Heart left ventricle (tissue), 16 donors: ENCODE data around the gene ZMIZ1. TPM values are rescaled to one million over a fixed set of nuclear protein-coding genes. Genes with fewer than 3 reads are reported as not detected.

Experiments
- ATAC-seq, 4 donors: fragments of 200-7000 bp; cut with Tn5 transposase; one replicate each; pipeline ENCODE4 v1.9.1; 2020 to 2022; ENCODE audit warnings: moderate library complexity in 4 of 4, mild to moderate bottlenecking in 3 of 4, moderate number of reproducible peaks in 1 of 4
- DNase-seq, 5 donors: peaks; one replicate each; pipeline ENCODE4 v3.0.0-alpha.2; 2020
- H3K27ac ChIP-seq, 12 donors: fragments of 200-600 bp; sonication (generic) in 4 of 12; one replicate each; pipeline versions ENCODE4 v1.5.0 to v1.8.0; 2016 to 2022; ENCODE audit warnings: mild to moderate bottlenecking in 2 of 12
- H3K27me3 ChIP-seq, 9 donors: fragments of 200-600 bp; sonication (generic) in 2 of 9; one replicate each; pipeline versions ENCODE4 v1.5.1 to v1.8.0; 2016 to 2022; ENCODE audit warnings: mild to moderate bottlenecking in 3 of 9
- H3K36me3 ChIP-seq, 9 donors: fragments of 200-600 bp; sonication (generic) in 2 of 9; one replicate each; pipeline versions ENCODE4 v1.5.0 to v1.8.0; 2018 to 2022; ENCODE audit warnings: mild to moderate bottlenecking in 2 of 9
- H3K4me1 ChIP-seq, 12 donors: fragments of 200-600 bp; sonication (generic) in 4 of 12; one replicate each; pipeline versions ENCODE4 v1.5.0 to v1.8.0; 2016 to 2022; ENCODE audit warnings: mild to moderate bottlenecking in 3 of 12
- H3K4me3 ChIP-seq, 12 donors: fragments of 200-600 bp; sonication (generic) in 4 of 12; one replicate each; pipeline versions ENCODE4 v1.5.0 to v1.8.0; 2017 to 2022; ENCODE audit warnings: mild to moderate bottlenecking in 9 of 12, moderate library complexity in 4 of 12
- H3K9me3 ChIP-seq, 12 donors: fragments of 200-600 bp; sonication (generic) in 4 of 12; one replicate each; pipeline versions ENCODE4 v1.5.0 to v1.8.0; 2016 to 2022; ENCODE audit warnings: mild to moderate bottlenecking in 1 of 12
- POLR2A ChIP-seq, 2 donors: fragments of 450-650 bp; IDR thresholded peaks; one replicate each; pipeline ENCODE4 v1.6.1; 2017; ENCODE audit warnings: antibody characterized with exemption in 2 of 2, mild to moderate bottlenecking in 2 of 2, moderate library complexity in 2 of 2
- WGBS, 4 donors: extraction: QIAGEN DNeasy Blood & Tissue Kit in 2 of 4; methylation state at CpG; one replicate each; pipeline versions ENCODE4 v1.1.5 to v1.1.7; 2013 to 2018; 5-methylcytosine and 5-hydroxymethylcytosine counted together
- intact Hi-C, 10 donors: fragments of 100-400 bp; cut with DNase I; formaldehyde crosslinking; loops; one replicate each; pipeline versions ENCODE4 v1.11.1 to v1.14.2; 2022
- polyA plus RNA-seq, 2 donors: library from polyadenylated mRNA; stranded (reverse); fragments of 200-250 nt; gene quantifications; one replicate each; pipeline ENCODE4 v1.2.3, GENCODE V29; 2013
- total RNA-seq, 9 donors: library from RNA; depleted of rRNA in 2 of 9; stranded (reverse); fragments of >200 nt in 2 of 9; fragmentation: NEBNext Ultra II Directional in 3 of 9; extraction: Animal tissue kit (Norgen Biotek cat#: 25700) in 3 of 9; gene quantifications; one replicate each; pipeline versions ENCODE4 v1.1.0 to v1.2.4, GENCODE V29; 2016 to 2023
- TF ChIP-seq, protein P1 (sequence below), 12 donors: fragments of 200-600 bp; sonication (generic) in 4 of 12; IDR thresholded peaks; one replicate each; pipeline versions ENCODE4 v1.5.0 to v1.8.0; 2018 to 2022; ENCODE audit warnings: antibody characterized with exemption in 12 of 12, mild to moderate bottlenecking in 5 of 12
- donor health status: ischemic (EF 13 %, LVEDD 7.1; RV severe dilation, severe dysfunction).
- donor health status: healthy with polysubstance abuse.
- donor health status: DM: no; HTN: yes; CAD: no.
- donor health status: DM: no; HTN: no; CAD: no.
- donor health status: ischemic (EF 25% LVEDD 6.9; RV normal size, moderate dysfunction).
- donor health status: ischemic (EF 25% LVEDD 5.7; RV mildly dilated, moderate dysfunction).
- donor health status: healthy.
- donor health status: DM: yes; HTN: yes; CAD: no.
- donor health status: ischemic (EF 35%, LVEDD 5.7; RV mildly dilated, moderate dysfunction).
- donor health status: nonischemic (EF 11% LVEDD 7.7; RV severe dilation, severe dysfunction).
- donor health status: DM: yes; HTN: yes; CAD: no.
- donor health status: PGD.
- donor health status: ischemic (EF 29% LVEDD 5.4; RV normal size, mild dysfunction).
- donor health status: nonischemic (EF 23%, LVEDD 6.1; RV moderate dilation, normal function).

Gene ZMIZ1
- total and polyA plus RNA-seq, 11 donors = 19.7 to 75.4 (median 49.2) TPM

DNA sequence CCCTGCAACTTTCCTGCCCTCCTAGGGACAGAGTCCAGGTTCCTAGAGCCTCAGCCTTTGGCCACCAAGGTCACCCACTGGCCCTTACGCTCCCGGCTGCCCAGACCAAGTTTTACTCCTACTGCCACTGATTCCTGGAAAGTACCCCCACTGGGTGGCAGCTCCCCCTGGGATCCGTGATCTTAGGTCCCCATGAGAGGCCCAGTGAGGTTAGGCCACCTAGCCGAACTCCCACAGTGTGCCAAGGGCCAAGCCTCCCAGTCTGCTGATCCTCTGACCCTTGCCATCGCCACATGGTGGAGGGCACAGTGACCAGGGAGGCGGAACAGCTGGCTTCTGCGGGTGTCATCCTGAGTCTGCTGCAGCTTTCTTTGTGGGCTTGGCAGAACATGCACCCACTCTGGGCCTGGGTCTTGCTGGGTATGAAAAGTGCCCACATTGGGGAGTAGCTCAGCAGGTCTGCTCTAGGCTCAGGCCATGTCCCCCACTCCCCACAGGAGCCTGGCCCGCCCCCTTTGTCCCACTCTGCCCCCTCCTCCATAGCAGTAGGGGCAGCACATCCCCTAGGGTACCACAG is 238.0 kb downstream of the ZMIZ1 start:
- ATAC-seq (no peak), DNase-seq (peak in 1 of 5 donors; percentile 56)
- no peaks in the 10 kb centered on the region for H3K27me3 ChIP-seq
- WGBS, 4 donors = 90 to 96% (median 95%) methylated on average over 8 of the region's 8 CpGs
- H3K9me3 ChIP-seq = no peaks in the 10 kb centered on the region
- no peak overlapping the region for H3K4me3 ChIP-seq
- peaks cover 8 to 100% (median 98%) of the 10 kb centered on the region in 9 donors for H3K36me3 ChIP-seq
- no peak for TF ChIP-seq POLR2A (IDR thresholded peaks at IDR 0.05)
- no peak overlapping the region for H3K27ac ChIP-seq
- peaks cover 0 to 9% (median 0%) of the 10 kb centered on the region in 12 donors for H3K4me1 ChIP-seq
- intact Hi-C loops = no loop called here

DNA sequence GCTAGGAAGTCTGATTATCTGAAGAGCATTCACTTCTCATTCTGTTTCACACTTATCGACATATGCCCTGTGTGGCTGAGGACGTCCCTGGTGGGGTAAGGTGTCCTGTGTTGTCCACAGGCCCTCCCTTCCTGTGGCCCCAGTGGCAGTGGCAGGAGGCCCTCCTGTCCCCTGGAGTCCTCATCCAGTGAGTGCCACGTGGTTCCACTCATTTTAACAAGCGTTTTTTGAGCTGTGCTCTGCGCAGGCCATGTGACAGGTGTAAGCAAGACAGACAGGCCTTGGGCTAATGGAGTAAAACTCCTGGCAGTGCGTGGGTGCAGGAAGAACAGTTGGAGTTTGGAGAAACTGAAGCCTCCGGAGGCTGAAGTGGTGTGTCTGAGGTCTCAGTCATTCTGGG is 239.2 kb downstream of the ZMIZ1 start:
- H3K9me3 ChIP-seq = no peaks in the 10 kb centered on the region
- peak in 1 of 5 donors; percentile 17 for DNase-seq
- TF ChIP-seq, protein P1, sequence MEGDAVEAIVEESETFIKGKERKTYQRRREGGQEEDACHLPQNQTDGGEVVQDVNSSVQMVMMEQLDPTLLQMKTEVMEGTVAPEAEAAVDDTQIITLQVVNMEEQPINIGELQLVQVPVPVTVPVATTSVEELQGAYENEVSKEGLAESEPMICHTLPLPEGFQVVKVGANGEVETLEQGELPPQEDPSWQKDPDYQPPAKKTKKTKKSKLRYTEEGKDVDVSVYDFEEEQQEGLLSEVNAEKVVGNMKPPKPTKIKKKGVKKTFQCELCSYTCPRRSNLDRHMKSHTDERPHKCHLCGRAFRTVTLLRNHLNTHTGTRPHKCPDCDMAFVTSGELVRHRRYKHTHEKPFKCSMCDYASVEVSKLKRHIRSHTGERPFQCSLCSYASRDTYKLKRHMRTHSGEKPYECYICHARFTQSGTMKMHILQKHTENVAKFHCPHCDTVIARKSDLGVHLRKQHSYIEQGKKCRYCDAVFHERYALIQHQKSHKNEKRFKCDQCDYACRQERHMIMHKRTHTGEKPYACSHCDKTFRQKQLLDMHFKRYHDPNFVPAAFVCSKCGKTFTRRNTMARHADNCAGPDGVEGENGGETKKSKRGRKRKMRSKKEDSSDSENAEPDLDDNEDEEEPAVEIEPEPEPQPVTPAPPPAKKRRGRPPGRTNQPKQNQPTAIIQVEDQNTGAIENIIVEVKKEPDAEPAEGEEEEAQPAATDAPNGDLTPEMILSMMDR (IDR thresholded peaks at IDR 0.05) = no peak
- no peak for TF ChIP-seq POLR2A (IDR thresholded peaks at IDR 0.05)
- H3K27me3 ChIP-seq = no peaks in the 10 kb centered on the region
- intact Hi-C loops = no loop called here
- 77 to 78% (median 78%) methylated on average over 7 of the region's 7 CpGs for WGBS, 4 donors
- no peak overlapping the region for H3K4me3 ChIP-seq
- no peak overlapping the region for H3K27ac ChIP-seq
- H3K36me3 ChIP-seq = peaks cover 6 to 100% (median 99%) of the 10 kb centered on the region in 9 donors
- peaks cover 0 to 9% (median 0%) of the 10 kb centered on the region in 12 donors for H3K4me1 ChIP-seq
- ATAC-seq = no peak

DNA sequence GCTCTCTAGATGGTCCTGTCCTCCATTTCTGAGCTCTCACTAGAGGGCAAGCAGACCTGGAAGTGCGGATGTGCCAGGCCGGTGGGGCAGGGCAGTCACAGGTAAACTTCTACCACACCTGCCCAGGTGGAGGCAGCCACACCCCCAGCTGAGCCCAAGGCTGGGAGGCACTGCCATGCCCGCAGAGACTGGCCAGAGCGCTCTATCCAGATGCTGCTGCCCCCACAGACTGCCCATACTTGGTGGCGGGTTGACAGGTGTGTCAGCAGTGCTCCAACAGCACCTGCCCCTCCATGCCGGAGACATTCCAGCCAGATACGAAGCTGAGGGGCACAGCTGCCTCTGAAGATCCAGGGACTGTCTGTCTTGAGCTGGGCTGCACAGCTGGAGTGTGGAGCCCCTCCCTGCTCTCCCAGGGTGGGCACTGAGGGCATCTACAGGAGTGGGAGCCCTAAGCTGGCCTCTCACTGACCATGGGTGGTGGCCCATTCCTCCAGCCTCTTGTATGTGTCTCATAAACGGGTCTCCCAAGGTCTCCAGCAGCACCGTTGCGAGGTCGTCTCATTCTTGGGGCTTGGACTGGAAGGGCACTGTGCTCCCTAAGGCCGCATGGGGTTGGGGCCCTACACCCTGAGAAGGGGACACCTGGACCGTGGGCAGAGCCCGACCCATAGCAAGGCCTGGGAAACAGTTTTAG is 240.4 kb downstream of the ZMIZ1 start:
- Histone ChIP-seq H3K9me3 (no peaks in the 10 kb centered on the region), H3K4me1 (peaks cover 0 to 9% (median 0%) of the 10 kb centered on the region in 12 donors), H3K36me3 (peaks cover 6 to 100% (median 99%) of the 10 kb centered on the region in 9 donors), H3K27me3 (no peaks in the 10 kb centered on the region), H3K4me3 (no peak overlapping the region), H3K27ac (no peak overlapping the region)
- WGBS, 4 donors = 74 to 90% (median 80%) methylated on average over 11 to 14 of the region's 14 CpGs
- TF ChIP-seq, protein P1 (IDR thresholded peaks at IDR 0.05) = no peak
- no peak for TF ChIP-seq POLR2A (IDR thresholded peaks at IDR 0.05)
- DNase-seq (peak in 3 of 5 donors; percentile 13 to 36 (median 22)), ATAC-seq (no peak)
- intact Hi-C loops = no loop called here

DNA sequence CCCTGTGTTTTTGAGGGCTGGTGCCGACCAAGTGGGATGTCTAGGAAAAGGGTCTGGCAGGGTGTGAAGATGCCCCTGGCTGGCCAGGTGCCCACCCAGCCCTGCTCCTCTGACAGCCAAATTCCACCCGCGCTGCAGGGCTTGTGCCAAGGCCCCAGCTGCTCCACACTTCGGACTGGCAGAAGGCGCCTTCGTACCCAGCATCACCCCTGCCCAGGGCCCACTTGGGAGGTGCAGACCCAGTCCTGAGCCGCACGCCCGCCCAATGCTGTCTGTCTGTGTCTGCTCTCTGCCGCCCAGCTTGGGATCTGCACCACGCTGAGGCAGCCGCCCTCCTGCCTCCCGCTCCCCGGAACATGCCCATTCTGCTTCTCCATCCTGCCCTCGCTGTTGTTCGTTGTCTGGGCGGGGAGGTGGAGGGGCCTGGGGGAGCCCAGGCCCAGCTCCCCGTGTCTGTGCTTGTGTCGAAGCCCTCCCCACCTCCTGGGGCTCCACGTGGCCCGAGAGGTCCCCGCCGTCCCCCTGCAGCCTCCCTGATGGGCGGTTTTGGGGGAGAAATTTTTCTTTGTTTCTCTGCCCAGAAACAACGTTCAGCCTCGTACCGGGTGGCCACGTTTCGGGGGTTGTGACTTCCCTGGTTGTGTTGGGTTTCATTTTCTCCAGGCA is 241.6 kb downstream of the ZMIZ1 start:
- Histone ChIP-seq H3K4me3 (no peak overlapping the region), H3K4me1 (peaks cover 0 to 9% (median 0%) of the 10 kb centered on the region in 12 donors), H3K27me3 (no peaks in the 10 kb centered on the region), H3K9me3 (no peaks in the 10 kb centered on the region), H3K36me3 (peaks cover 0 to 100% (median 94%) of the 10 kb centered on the region in 9 donors), H3K27ac (peak overlapping the region in 1 of 12 donors; percentile 57)
- TF ChIP-seq, protein P1 (IDR thresholded peaks at IDR 0.05) = no peak
- no peak for TF ChIP-seq POLR2A (IDR thresholded peaks at IDR 0.05)
- DNase-seq (peak in 3 of 5 donors; percentile 27 to 57 (median 31)), ATAC-seq (no peak)
- WGBS, 4 donors = 84 to 90% (median 86%) methylated on average over 23 to 29 of the region's 29 CpGs
- intact Hi-C loops = no loop called here
